ENCODE results near the gene N4BP2.
"Not testable (repeated sequence)": the region's sequence is repeated elsewhere in the genome, so short reads cannot be mapped to it uniquely, and the experiment has no call there.

N4BP2 gene

DNA sequence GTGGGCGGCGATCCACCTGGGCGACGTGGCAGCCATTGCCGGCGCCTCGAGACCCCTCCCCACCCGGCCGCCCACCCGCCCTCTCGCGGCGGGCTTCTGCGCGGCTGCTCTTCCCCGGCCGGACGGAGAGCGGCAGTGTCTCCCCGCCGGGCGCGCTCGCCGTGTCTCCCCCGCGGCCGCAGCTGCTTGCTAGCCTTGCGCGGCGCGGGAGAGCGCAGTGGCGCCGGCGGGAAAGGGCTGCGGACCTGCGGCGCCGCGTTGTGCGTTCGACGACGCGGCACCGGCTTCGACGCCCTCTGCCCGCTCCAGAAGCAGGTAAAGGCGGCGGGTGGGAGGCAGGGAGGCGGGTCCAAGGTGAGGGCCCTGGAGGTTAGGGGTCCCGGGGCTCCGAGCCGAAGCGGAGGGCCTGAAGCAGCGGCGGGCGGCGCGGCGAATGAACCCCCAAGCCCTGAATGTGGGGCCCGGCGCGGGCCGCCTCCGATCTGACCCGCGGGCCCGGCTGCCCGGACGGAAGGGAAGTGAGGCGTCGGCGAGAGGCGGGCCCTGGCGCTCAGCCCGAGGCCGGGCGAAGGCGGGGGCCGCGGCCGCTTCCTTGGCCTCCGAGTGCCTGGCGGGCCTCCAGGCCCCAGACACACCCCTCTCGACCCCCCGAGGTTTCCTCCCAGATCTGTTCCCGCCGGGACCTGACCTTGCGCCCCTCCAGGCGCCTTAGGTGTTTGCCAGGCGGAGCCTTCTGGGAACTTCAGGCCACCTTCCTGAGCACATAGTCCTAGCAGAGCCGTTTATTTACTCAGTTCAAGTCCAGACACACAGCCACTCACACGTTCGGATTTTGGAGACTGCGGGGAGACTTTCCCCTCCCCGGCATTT lies at the start of gene N4BP2:
N4BP2 (plus strand) TSS at position 135 of the 870 bp plus-strand sequence. CDS start 40,491 bp downstream, outside the sequence.
- peak; percentile 91 for DNase-seq

DNA sequence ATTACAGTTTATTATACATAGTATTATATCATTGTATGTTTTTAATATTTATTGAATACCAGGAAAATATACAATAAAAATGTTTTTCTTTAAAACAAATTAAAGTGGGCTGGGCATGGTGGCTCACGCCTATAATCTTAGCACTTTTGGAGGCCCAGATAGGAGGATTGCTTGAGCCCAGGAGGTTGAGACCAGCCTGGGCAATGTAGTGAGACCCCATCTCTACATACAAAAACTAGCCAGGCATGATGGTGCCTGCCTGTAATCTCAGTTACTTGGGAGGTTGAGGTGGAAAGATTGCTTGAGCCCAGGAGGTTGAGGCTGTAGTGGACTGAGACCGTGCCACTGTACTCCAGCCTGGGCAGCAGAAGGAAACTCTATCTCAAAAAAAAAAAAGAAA lies 40.6 kb upstream of the N4BP2 start:
- DNase-seq, result no peak

DNA sequence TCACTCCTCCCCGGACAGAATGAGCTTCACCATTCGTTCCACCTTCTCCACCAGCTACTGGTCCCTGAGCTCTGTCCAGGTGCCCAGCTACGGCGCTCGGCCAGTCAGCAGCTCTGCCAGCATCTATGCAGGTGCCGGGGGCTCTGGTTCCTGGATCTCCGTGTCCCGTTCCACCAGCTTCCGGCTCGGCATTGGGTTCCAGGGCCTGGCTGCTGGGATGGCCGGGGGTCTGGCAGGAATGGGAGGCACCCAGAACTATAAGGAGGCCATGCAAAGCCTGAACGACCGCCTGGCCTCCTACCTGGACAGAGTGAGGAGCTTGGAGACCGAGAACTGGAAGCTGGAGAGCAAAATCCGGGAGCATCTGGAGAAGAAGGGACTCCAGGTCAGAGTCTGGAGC lies 36.4 kb upstream of the N4BP2 start:
- DNase-seq, result no peak

DNA sequence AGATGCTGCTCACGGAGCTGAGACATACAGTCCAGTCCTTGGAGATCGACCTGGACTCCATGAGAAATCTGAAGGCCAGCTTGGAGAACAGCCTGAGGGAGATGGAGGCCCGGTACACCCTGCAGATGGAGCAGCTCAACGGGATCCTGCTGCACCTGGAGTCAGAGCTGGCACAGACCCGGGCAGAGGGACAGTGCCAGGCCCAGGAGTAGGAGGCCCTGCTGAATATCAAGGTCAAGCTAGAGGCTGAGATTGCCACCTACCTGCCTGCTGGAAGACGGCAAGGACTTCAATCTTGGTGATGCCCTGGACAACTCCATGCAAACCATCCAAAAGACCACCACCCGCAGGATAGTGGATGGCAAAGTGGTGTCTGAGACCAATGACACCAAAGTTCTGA lies 35.5 kb upstream of the N4BP2 start:
- DNase-seq, result not testable (repeated sequence)

DNA sequence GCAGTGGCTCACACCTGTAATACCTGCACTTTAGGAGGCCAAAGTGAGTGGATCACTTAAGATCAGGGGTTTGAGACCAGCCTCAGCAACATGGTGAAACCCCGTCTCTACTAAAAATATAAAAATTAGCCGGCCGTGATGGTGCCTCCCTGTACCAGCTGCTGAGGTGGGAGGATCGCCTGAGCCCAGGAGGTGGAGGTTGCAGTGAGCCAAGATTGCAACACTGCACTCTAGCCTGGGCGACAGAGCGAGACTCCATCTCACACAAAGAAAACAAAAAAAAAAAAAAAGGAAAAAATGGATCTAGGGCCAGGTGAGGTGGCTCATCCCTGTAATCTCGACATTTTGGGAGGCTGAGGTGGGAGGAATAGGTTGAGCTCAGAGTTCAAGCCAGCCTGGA lies 32.6 kb upstream of the N4BP2 start:
- not testable (repeated sequence) for DNase-seq

DNA sequence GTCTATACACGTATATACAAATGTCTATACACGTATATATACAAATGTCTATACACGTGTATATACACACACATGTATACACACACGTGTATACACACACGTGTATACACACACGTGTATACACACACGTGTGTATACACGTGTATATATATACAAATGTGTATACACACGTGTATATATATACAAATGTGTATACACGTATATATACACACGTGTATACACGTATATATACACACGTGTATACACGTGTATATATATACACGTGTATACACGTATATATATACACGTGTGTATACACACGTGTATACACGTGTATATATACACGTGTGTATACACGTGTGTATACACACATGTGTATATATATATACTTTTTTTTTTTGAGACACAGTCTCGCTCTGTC lies 23.9 kb upstream of the N4BP2 start:
- no peak for DNase-seq

DNA sequence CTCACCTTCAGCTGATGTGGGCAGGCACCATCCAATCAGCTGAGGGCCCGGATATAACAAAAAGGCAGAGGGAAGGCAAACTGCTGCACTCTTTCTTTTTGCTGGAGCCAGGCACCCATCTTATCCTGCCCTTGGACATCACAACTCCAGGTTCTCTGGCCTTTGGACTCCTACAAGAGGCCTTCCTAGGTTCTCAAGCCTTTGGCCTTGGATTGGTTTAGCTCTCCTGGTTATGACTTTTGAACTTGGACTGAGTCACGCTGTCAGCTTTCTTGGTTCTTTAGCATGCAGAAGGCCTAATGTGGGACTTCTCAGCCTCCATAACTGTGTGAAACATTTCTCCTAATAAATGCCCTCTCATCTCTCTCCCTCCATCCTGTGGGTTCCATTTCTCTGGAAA lies 23.0 kb upstream of the N4BP2 start:
- DNase-seq, result no peak

DNA sequence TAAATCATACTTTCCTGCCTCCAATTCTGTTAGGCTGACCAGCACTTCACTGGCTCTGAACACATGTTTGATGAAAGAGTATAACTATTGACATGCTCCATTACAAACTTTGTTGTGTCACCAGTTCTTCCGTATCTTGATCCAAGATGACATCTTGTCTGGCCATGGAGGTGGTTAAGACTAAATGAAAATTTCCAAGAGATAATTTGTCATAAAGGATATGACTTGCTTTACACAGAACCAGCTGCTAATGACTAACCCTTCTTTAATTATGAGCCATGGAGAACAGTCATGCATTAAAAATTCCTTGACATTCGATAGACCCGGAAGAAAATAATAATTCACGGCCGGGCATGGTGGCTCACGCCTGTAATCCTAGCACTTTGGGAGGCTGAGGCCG lies 17.7 kb upstream of the N4BP2 start:
- DNase-seq, result no peak

DNA sequence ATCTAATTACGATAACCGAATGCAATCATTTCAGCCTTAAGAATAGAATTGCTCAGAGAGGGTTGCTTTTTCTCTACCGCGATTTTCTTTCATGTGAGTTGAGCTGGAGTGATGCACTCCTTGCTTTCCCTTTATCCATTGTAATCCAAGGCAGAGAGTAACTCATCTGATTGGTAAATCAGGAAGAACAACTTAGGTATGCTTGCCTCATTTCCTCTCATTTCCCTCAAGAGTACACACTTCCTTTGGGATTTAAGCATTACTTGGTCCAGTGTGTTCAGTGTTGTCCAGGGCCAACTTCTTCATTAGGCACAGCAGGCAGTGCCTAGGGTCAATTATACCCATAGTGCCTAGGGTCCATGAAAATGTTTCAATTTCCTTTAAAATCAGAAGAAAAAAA lies 15.7 kb upstream of the N4BP2 start:
- DNase-seq, result no peak

DNA sequence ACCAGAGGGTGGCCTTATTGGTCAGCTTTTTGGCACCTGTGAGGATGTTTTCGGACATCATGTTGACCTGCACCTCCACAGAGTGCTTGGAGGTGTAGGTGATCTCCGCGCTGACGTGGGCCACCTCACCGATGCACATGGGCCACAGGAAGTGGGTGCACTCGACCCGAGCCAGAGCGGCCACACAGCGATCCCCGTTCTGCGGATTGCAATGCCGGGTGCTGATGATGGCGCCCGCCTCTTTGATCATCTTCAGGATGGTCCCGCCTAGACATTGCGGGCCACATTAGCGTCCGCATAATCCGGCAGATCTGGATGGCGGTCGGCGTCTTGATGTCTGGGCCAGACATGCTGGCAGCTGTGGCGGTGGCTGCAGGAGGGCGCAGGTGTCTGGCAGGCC lies 12.9 kb upstream of the N4BP2 start:
- no peak for DNase-seq

DNA sequence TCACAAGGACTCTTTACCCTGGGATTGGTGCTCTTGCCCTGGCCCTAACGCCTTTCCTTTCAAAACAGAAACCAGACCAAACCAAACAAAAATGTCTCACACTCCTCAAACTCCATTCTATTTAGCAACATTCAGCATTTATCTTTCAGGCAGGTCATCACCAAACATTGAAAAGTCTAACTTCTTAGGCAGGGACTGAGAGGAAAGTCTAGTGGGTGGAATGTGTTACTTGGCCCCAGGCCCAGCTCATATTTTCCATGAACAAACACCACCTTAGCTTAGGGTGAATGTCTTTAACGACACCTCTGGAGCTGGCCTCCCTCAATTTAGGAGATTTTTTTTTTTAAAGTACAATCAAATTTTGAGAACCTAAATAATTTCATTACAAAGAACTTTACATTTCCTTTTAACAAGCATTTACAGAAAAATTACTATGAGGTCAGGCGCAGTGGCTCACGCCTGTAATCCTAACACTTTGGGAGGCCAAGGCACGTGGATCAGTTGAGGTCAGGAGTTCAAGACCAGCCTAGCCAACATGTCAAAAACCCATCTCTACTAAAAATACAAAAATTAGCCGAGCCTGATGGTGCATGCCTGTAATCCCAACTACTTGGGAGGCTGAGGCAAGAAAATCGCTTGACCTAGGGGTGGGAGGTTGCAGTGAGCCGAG lies 10.2 kb upstream of the N4BP2 start:
- peak; percentile 44 for DNase-seq

DNA sequence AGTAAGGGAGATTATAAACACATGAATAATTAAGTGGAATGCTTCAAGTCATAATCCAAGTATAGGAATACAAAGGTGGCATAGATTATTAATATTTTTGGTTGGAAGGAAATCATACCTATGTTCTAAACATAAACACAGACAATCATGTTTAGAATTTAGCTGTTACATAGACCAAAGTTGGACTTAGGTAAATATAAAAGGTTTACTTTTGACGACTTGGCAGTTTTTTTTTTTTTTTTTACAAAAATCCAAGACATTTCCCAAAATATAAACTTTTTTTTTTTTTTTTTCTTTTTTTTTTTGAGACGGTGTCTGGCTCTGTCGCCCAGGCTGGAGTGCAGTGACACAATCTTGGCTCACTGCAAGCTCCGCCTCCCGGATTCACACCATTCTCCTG lies 3.5 kb upstream of the N4BP2 start:
- no peak for DNase-seq

DNA sequence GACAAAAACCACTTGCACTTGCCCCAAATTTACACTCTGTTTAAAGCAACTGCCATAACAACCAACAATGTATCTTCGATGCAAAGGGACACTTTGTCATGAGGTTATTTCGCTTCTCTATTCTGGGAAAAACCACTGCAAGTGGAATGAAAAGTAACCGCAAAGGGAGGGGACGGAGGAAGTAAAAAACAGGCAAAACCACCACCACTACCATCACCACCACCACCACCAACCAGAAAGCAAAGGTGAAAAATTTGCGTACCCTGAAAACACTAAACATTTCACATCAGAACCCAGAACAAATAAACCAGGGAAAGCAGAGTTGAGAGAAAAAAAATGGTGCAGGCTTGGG lies 1.2 kb upstream of the N4BP2 start:
- DNase-seq, result no peak

DNA sequence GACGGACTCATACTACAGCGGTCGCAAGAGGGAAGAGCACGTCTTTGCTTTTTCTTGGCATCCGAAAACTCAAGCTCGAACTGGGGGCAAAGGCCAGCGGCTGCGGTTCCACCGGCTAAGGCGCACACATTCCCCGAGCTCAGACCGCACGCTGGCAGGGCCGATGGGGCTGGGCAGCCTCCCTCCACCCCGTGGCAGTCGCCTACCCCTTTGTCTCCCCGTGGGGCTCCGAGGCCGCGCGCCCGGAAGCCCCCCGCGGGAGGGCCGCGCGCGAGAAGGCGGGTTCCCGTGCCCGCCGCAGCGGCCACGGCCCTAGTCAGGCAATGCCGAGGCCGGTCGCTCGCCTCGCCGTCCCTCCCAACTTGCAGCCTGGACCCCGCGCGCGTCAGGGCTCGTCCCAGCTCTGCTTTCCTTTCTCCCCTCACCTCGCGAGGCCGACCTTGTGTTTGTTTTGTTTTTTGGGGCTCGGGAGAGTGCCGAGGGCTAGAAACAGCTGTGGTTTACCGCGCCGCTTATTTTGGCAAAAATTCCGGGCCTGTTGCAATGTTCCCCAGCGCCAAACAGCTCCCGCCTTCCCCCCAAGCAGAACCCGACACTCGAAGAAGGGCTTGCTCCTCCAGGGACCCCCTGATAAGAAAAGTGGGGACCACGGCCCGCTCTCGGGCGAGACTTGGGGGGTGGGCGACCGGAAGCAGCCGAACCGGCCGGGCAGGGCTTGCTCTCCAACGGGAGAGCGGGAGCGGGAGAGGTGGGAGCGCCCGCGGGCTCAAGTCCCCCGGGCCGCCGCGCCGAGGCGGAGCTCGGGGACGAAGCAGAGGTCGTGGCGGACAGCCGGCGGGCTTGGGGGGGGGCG lies 561 bp upstream of the N4BP2 start:
- peak; percentile 87 for DNase-seq

DNA sequence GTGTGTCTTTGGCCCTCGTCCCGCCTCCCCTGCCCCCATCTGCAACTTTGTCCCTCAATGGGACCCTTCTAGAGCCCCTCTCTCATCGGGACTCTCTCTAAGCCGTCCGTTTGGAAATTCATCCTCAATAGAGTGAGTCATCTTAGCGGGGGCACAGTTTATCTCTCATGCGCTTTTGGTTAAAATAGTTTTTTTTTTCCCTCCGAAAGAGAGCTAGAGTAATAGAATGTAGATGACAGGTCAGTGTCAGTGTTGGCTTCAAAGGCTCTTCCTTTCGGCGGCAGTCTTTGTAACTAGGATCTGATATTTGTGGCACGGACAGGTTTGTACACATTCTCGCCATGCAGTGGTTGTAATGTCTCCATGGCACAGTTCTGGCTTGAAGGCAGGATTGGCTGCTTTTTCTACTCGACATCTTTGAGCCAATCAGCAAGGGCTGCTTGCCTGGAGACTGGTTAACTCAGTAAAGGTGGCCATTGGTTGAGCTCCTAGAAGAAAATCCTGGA lies 989 bp downstream of the N4BP2 start:
- peak; percentile 93 for DNase-seq

DNA sequence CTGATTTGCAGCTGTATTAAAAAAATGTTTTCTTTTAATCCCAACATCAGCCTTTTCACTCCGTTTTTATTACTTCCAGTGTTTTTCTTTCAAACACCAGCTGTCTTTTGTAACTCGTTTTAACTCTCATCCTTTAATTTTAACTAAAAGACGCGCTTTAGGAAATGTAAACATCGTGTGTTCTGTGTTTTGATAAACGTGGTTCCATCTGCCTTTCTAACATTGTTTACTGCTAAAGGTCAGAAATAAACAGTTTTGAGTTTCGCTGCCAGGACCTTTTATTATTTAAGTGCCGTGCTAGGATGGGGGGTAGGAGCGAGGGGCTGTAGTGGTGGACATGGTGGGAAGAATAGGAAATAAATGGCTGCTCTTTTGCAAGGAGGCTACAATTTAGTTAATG lies 1.5 kb downstream of the N4BP2 start:
- DNase-seq, result no peak

DNA sequence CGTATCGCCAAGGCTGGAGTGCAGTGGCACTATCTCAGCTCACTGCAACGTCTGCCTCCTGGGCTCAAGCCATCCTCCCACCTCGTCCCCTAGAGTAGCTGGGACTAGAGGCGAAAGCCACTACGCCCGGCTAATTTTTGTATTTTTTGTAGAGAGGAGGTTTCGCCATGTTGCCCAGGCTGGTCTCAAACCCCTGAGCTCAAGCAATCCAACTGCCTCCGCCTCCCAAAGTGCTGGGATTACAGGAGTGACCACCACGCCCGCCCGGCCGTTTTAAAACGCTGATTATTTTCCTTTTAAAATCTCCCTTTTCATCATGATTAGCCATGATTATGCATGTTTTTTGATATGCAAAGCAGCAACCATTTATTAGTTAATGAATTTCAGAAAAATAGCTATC lies 2.2 kb downstream of the N4BP2 start:
- DNase-seq, result no peak

DNA sequence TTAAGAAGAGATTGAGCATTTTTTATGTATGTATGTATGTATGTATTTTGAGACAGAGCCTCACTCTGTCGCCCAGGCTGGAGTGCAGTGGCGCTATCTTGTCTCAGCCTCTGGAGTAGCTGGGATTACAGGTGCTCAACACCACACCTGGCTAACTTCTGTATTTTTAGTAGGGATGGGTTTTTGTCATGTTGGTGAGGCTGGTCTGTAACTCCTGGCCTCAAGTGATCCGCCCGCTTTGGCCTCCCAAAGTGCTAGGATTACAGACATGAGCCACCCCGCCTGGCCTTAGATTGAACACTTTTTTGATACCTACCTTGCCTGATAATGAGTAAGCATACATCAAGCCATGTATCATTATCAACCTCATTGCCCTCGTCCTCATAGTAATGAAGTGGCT lies 2.7 kb downstream of the N4BP2 start:
- DNase-seq, result no peak

DNA sequence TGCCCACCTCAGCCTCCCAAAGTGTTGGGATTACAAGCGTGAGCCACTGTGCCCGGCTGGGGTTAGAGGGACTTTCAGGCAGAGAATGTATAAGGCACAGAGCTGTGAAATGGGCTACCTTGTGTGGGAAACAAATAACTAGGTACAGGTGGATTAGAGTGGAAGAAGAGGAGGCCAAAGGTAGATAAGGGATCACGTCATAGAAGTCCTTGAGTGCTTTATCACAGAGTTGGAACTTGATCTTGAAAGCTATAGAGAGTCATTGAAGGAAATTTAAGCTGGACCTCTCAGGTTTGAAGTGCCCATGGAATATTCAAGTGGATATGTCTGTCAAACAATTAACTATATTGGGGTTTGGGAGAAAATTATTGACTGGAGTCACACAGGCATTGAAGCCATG lies 8.4 kb downstream of the N4BP2 start:
- no peak for DNase-seq

DNA sequence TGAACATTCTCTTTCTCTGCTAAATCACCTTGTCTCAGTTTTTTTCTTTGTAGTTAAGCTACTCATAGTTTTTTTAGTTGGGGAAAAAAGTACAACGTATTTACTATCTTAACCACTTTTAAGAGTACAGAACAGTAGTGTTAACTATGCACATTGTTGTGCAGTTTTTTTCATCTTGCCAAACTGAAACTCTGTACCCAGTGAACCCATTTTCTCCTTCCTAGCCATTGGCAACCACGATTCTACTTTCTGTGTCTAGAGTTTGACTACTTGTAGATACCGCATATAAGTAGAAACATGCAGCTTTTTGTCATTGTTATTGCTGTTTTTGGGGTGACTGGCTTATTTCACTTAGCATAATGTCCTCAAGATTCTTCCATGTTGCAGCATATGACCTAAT lies 10.0 kb downstream of the N4BP2 start:
- DNase-seq, result no peak

DNA sequence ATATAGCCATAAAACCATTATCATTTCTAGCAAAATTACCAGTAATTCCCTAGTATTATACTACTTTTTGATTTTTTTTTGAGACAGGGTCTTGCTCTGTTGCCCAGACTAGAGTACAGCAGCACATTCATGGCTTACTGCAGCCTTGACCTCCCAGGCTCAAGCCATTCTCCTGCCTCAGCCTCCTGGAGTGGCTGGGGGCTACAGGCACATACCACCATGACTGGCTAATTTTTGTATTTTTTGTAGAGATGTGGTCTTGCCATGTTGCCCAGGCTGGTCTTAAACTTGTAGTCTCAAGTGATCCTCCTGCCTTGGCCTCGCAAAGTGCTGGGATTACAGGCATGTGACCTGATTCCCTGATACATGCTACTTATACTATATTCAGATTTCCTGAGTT lies 13.7 kb downstream of the N4BP2 start:
- no peak for DNase-seq

DNA sequence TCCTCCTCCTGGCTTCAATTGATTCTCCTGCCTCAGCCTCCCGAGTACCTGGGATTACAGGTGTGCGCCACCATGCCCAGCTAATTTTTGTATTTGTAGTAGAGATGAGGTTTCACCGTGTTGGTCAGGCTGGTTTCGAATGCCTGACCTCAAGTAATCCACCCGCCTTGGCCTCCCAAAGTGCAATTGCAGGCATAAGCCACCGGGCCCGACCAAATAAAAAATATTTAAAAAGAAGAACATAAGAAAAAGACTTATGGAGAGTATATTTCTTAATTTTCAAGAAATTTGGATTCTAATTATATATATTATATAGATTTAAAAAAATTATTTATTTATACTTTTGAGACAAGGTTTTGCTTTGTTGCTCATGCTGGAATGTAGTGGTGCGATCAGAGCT lies 29.8 kb downstream of the N4BP2 start:
- DNase-seq, result no peak

DNA sequence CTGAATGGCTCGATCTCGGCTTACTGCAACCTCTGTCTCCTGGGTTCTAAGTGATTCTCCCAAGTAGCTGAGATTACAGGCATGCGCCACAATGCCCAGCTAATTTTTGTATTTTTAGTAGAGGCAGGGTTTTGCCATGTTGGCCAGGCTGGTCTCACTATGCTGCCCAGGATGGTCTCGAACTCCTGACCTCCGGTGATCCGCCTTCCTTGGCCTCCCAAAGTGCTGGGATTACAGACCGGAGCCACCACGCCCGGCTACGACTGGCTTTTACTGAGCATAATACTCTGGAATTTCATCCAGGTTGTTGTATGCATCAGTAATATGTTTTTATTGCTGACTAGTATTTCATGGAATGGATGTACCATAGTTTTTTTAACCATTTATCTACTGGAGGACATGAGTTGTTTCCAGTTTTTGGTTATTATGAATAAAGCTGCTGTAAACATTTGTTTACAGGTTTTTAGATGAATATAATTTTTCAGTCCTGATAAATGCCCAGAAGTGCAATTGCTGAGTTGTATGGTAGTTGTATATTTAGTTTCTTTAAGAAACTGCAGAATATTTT lies 31.2 kb downstream of the N4BP2 start:
- DNase-seq, result no peak

Measured in femur (tissue), 1 donor.